HUES48 (cell line): Measurements from ENCODE around the gene DUSP28.

Source experiments
- H3K27ac ChIP-seq: one replicate; pipeline ENCODE4 v1.7.0; 2013; ENCODE audit warnings: low read depth, low read length, inconsistent platforms
- H3K27me3 ChIP-seq: 2 replicates; pipeline ENCODE4 v1.6.1; 2013; ENCODE audit warnings: mild to moderate bottlenecking, low read length; ENCODE audit not compliant: control insufficient read depth, insufficient read depth
- H3K36me3 ChIP-seq: 2 replicates; pipeline ENCODE4 v1.6.1; 2013; ENCODE audit warnings: low read length; ENCODE audit not compliant: control insufficient read depth, insufficient read depth
- H3K4me1 ChIP-seq: 2 replicates; pipeline ENCODE4 v1.6.1; 2013; ENCODE audit warnings: mild to moderate bottlenecking, low read length; ENCODE audit not compliant: control insufficient read depth, insufficient read depth
- H3K4me3 ChIP-seq: 2 replicates; pipeline ENCODE4 v1.5.1; 2013; ENCODE audit warnings: mild to moderate bottlenecking, low read depth, low read length
- H3K9ac ChIP-seq: 2 replicates; pipeline ENCODE4 v1.6.1; 2013; ENCODE audit warnings: mild to moderate bottlenecking, low read depth, low read length, moderate library complexity
- H3K9me3 ChIP-seq: 2 replicates; pipeline ENCODE4 v1.6.1; 2013; ENCODE audit warnings: low read length; ENCODE audit not compliant: control insufficient read depth, insufficient read depth

The DUSP28 gene

GRCh38 chr2:240576036-240576435, 15.9 kb downstream of the DUSP28 start:
- H3K9ac ChIP-seq, result no peak overlapping the region
- H3K36me3 ChIP-seq, result no peaks in the 10 kb centered on the region
- no peaks in the 10 kb centered on the region for H3K4me1 ChIP-seq
- no peaks in the 10 kb centered on the region for H3K27me3 ChIP-seq
- H3K4me3 ChIP-seq, result no peak overlapping the region
- no peak overlapping the region for H3K27ac ChIP-seq
- no peaks in the 10 kb centered on the region for H3K9me3 ChIP-seq

- no peak overlapping the region for H3K27ac ChIP-seq
Observed at GRCh38 chr2:240576436-240577205, 16.5 kb downstream of the DUSP28 start.

GRCh38 chr2:240577281-240578109, 17.3 kb downstream of the DUSP28 start:
- H3K9me3 ChIP-seq, result no peaks in the 10 kb centered on the region
- no peak overlapping the region for H3K27ac ChIP-seq
- no peak overlapping the region for H3K4me3 ChIP-seq
- no peaks in the 10 kb centered on the region for H3K27me3 ChIP-seq
- H3K36me3 ChIP-seq, result no peaks in the 10 kb centered on the region
- no peak overlapping the region for H3K9ac ChIP-seq
- peaks cover 5% of the 10 kb centered on the region; the same call in 1 of the 2 replicates for H3K4me1 ChIP-seq

More at GRCh38 chr2:240576436-240577205, 16.5 kb downstream of the DUSP28 start:
- no peaks in the 10 kb centered on the region for H3K27me3 ChIP-seq
- no peak overlapping the region for H3K9ac ChIP-seq
- H3K36me3 ChIP-seq, result no peaks in the 10 kb centered on the region
- H3K9me3 ChIP-seq, result no peaks in the 10 kb centered on the region
- H3K4me3 ChIP-seq, result no peak overlapping the region
- no peaks in the 10 kb centered on the region for H3K4me1 ChIP-seq

GRCh38 chr2:240578110-240578450, 17.9 kb downstream of the DUSP28 start:
- Histone ChIP-seq H3K9me3 (no peaks in the 10 kb centered on the region), H3K27me3 (no peaks in the 10 kb centered on the region), H3K4me1 (peaks cover 5% of the 10 kb centered on the region; the same call in 1 of the 2 replicates), H3K4me3 (no peak overlapping the region), H3K27ac (no peak overlapping the region), H3K36me3 (no peaks in the 10 kb centered on the region), H3K9ac (no peak overlapping the region)

- H3K27ac ChIP-seq, result no peak overlapping the region
- no peaks in the 10 kb centered on the region for H3K27me3 ChIP-seq
- no peak overlapping the region for H3K4me3 ChIP-seq
- H3K9me3 ChIP-seq, result no peaks in the 10 kb centered on the region
- no peaks in the 10 kb centered on the region for H3K36me3 ChIP-seq
- no peak overlapping the region for H3K9ac ChIP-seq
- peaks cover 5% of the 10 kb centered on the region; the same call in 1 of the 2 replicates for H3K4me1 ChIP-seq
Observed at GRCh38 chr2:240578488-240578887, 18.3 kb downstream of the DUSP28 start.

- H3K27me3 ChIP-seq, result no peaks in the 10 kb centered on the region
- no peaks in the 10 kb centered on the region for H3K36me3 ChIP-seq
- no peaks in the 10 kb centered on the region for H3K9me3 ChIP-seq
- no peak overlapping the region for H3K9ac ChIP-seq
- H3K4me3 ChIP-seq, result no peak overlapping the region
- H3K4me1 ChIP-seq, result peaks cover 5% of the 10 kb centered on the region; the same call in 1 of the 2 replicates
- H3K27ac ChIP-seq, result no peak overlapping the region
Observed at GRCh38 chr2:240579071-240579762, 19.1 kb downstream of the DUSP28 start.

- H3K27me3 ChIP-seq, result no peaks in the 10 kb centered on the region
- no peak overlapping the region for H3K27ac ChIP-seq
- no peak overlapping the region for H3K4me3 ChIP-seq
- H3K4me1 ChIP-seq, result peaks cover 12% of the 10 kb centered on the region
- no peaks in the 10 kb centered on the region for H3K9me3 ChIP-seq
- H3K9ac ChIP-seq, result no peak overlapping the region
- no peaks in the 10 kb centered on the region for H3K36me3 ChIP-seq
Observed at GRCh38 chr2:240579771-240580614, 19.8 kb downstream of the DUSP28 start.

GRCh38 chr2:240581811-240582210, 21.7 kb downstream of the DUSP28 start:
- Histone ChIP-seq H3K36me3 (no peaks in the 10 kb centered on the region), H3K4me3 (no peak overlapping the region), H3K27ac (no peak overlapping the region), H3K9me3 (no peaks in the 10 kb centered on the region), H3K9ac (no peak overlapping the region), H3K27me3 (no peaks in the 10 kb centered on the region), H3K4me1 (peaks cover 18% of the 10 kb centered on the region)

GRCh38 chr2:240582781-240583180, 22.6 kb downstream of the DUSP28 start:
- Histone ChIP-seq H3K9ac (no peak overlapping the region), H3K9me3 (no peaks in the 10 kb centered on the region), H3K27ac (no peak overlapping the region), H3K27me3 (no peaks in the 10 kb centered on the region), H3K4me1 (peaks cover 22% of the 10 kb centered on the region), H3K4me3 (no peak overlapping the region), H3K36me3 (no peaks in the 10 kb centered on the region)

GRCh38 chr2:240583774-240584173, 23.6 kb downstream of the DUSP28 start:
- Histone ChIP-seq H3K27me3 (no peaks in the 10 kb centered on the region), H3K4me3 (no peak overlapping the region), H3K9me3 (no peaks in the 10 kb centered on the region), H3K9ac (no peak overlapping the region), H3K4me1 (peaks cover 23% of the 10 kb centered on the region), H3K27ac (no peak overlapping the region), H3K36me3 (no peaks in the 10 kb centered on the region)
